GM21528 (cell line): ENCODE measurements around the gene OXTR.
"Not testable (repeated sequence)": the region's sequence is repeated elsewhere in the genome, so short reads cannot be mapped to it uniquely, and the experiment has no call there.

ENCODE experiments used
- ATAC-seq: cut with Tn5 transposase; IDR thresholded peaks from one replicate; pipeline ENCODE4 v1.9.1; 2021; ENCODE audit warnings: mild to moderate bottlenecking, moderate library complexity; ENCODE audit not compliant: unreplicated experiment, low FRiP score

OXTR gene

GRCh38 chr3:8743021-8743601 lies 26.3 kb downstream of the OXTR start:
- no peak for ATAC-seq

GRCh38 chr3:8741581-8742261 lies 27.7 kb downstream of the OXTR start:
- ATAC-seq, result no peak

GRCh38 chr3:8739757-8740504 lies 29.5 kb downstream of the OXTR start:
- ATAC-seq, result no peak

GRCh38 chr3:8738639-8739038 lies 30.8 kb downstream of the OXTR start:
- ATAC-seq, result no peak

- no peak for ATAC-seq
Observed at GRCh38 chr3:8737823-8738222, 31.6 kb downstream of the OXTR start.

GRCh38 chr3:8737301-8737700 lies 32.1 kb downstream of the OXTR start:
- no peak for ATAC-seq

- no peak for ATAC-seq
Observed at GRCh38 chr3:8736436-8736835, 33.0 kb downstream of the OXTR start.

- ATAC-seq, result no peak
Observed at GRCh38 chr3:8734908-8735307, 34.5 kb downstream of the OXTR start.

GRCh38 chr3:8734137-8734878 lies 35.1 kb downstream of the OXTR start:
- no peak for ATAC-seq

GRCh38 chr3:8733332-8734094 lies 35.9 kb downstream of the OXTR start, which contains the start of gene CAV3:
TSS of gene CAV3 (plus strand) at chr3:8733802. CDS start at chr3:8733877, 75 bp downstream.
- ATAC-seq, result no peak

- ATAC-seq, result no peak
Observed at GRCh38 chr3:8732413-8732812, 37.0 kb downstream of the OXTR start.

- ATAC-seq, result no peak
Observed at GRCh38 chr3:8730656-8731055, 38.8 kb downstream of the OXTR start.

GRCh38 chr3:8729479-8729878 lies 39.9 kb downstream of the OXTR start:
- no peak for ATAC-seq

- no peak for ATAC-seq
Observed at GRCh38 chr3:8727605-8728512, 41.6 kb downstream of the OXTR start.

- no peak for ATAC-seq
Observed at GRCh38 chr3:8724108-8724752, 45.2 kb downstream of the OXTR start.

- no peak for ATAC-seq
Observed at GRCh38 chr3:8723612-8724011, 45.8 kb downstream of the OXTR start.

- ATAC-seq, result no peak
Observed at GRCh38 chr3:8722808-8723207, 46.6 kb downstream of the OXTR start.

- ATAC-seq, result not testable (repeated sequence)
Observed at GRCh38 chr3:8715757-8716156, 53.7 kb downstream of the OXTR start.
